ENCODE data around the gene ZNF516. TPM values are rescaled to one million over a fixed set of nuclear protein-coding genes. Genes with fewer than 3 reads are reported as not detected.

ZNF516 gene
- total RNA-seq, 4 donors from 2014 or later = 34.4 to 57.3 (median 39.5) TPM

- intact Hi-C loops (cut with DNase I; ENCODE audit: low total_unique reads) = no loop called here
- TF ChIP-seq POLR2A (IDR thresholded peaks at IDR 0.05) (no peak), CTCF (IDR thresholded peaks at IDR 0.05) (no peak)
- H3K4me3 ChIP-seq (ENCODE audit: low read depth, poor library complexity, severe bottlenecking) = no peak overlapping the region
- WGBS, 2 donors = 8 to 16% methylated on average over 1 of the region's 1 CpG
- DNase-seq (ENCODE audit: low spot score in 2 of 2) = no peak
These were observed 140.7 kb downstream of the ZNF516 start for GRCh38 chr18:76354348-76354747.

GRCh38 chr18:76353500-76353899, 141.5 kb downstream of the ZNF516 start:
- no peak for DNase-seq (ENCODE audit: low spot score in 2 of 2)
- WGBS, 2 donors = 87 to 93% methylated on average over 3 of the region's 3 CpGs
- no peak for TF ChIP-seq CTCF (IDR thresholded peaks at IDR 0.05)
- TF ChIP-seq POLR2A (IDR thresholded peaks at IDR 0.05) = no peak
- H3K4me3 ChIP-seq (ENCODE audit: low read depth, poor library complexity, severe bottlenecking) = no peak overlapping the region
- intact Hi-C loops (cut with DNase I; ENCODE audit: low total_unique reads) = no loop called here

- DNase-seq (ENCODE audit: low spot score in 2 of 2) = no peak
- H3K4me3 ChIP-seq (ENCODE audit: low read depth, poor library complexity, severe bottlenecking) = no peak overlapping the region
- whole genome bisulfite sequencing, 2 donors = 88 to 95% methylated on average over 7 of the region's 7 CpGs
- intact Hi-C loops (cut with DNase I; ENCODE audit: low total_unique reads) = no loop called here
- TF ChIP-seq CTCF (IDR thresholded peaks at IDR 0.05) (no peak), POLR2A (IDR thresholded peaks at IDR 0.05) (no peak)
These were observed 142.0 kb downstream of the ZNF516 start for GRCh38 chr18:76353046-76353445.

GRCh38 chr18:76351961-76352581, 143.0 kb downstream of the ZNF516 start:
- peak; percentile 54 to 90 for DNase-seq (ENCODE audit: low spot score in 2 of 2)
- intact Hi-C loops (cut with DNase I; ENCODE audit: low total_unique reads) = no loop called here
- WGBS, 2 donors = 58 to 61% methylated on average over 24 of the region's 24 CpGs
- no peak overlapping the region for H3K4me3 ChIP-seq (ENCODE audit: low read depth, poor library complexity, severe bottlenecking)
- TF ChIP-seq CTCF (IDR thresholded peaks at IDR 0.05) (no peak), POLR2A (IDR thresholded peaks at IDR 0.05) (no peak)

- 82 to 83% methylated on average over 36 of the region's 54 CpGs for WGBS, 2 donors
- intact Hi-C loops (cut with DNase I; ENCODE audit: low total_unique reads) = no loop called here
- DNase-seq (ENCODE audit: low spot score in 2 of 2) = peak in 1 of 2 donors; percentile 82
- TF ChIP-seq CTCF (IDR thresholded peaks at IDR 0.05) = no peak
- TF ChIP-seq POLR2A (IDR thresholded peaks at IDR 0.05) = no peak
- no peak overlapping the region for H3K4me3 ChIP-seq (ENCODE audit: low read depth, poor library complexity, severe bottlenecking)
These were observed 144.7 kb downstream of the ZNF516 start for GRCh38 chr18:76350134-76351025.
